PC-9 (cell line): ENCODE data around the gene SLC7A4. TPM values are rescaled to one million over a fixed set of nuclear protein-coding genes. Genes with fewer than 3 reads are reported as not detected.

Experiments
- BruUV-seq: library from RNA; stranded (reverse); fragments of 400-500 nt; replicated peaks from 2 replicates; lab custom pipeline; 2021; lab: Mats Ljungman, UMichigan
- CTCF ChIA-PET: fragments of 300-600 bp; sonication (Branson Sonifier 250); formaldehyde crosslinking; loops from one replicate; lab custom pipeline; 2022; ENCODE audit warnings: antibody characterized with exemption; lab: Charles Lee
- POLR2A ChIA-PET: fragments of 300-600 bp; sonication (Branson Sonifier 250); formaldehyde crosslinking; loops from one replicate; lab custom pipeline; 2022; ENCODE audit warnings: antibody characterized with exemption; ENCODE audit not compliant: unreplicated experiment; lab: Charles Lee
- DNase-seq, 2 experiments: peaks; one replicate each; pipeline versions ENCODE4 v3.0.0 to v3.0.0-alpha.2; 2015 to 2022; ENCODE audit warnings: mixed read lengths in 1 of 2
- H2AFZ ChIP-seq: fragments of 200-600 bp; sonication (generic); 2 replicates; pipeline ENCODE4 v1.8.1; 2017; ENCODE audit warnings: antibody characterized with exemption
- H3F3A ChIP-seq: fragments of 200-600 bp; sonication (generic); 2 replicates; pipeline ENCODE4 v1.8.1; 2017; ENCODE audit warnings: antibody characterized with exemption, mild to moderate bottlenecking, low read depth; ENCODE audit not compliant: insufficient read depth
- H3K27ac ChIP-seq: fragments of 200-600 bp; sonication (generic); 2 replicates; pipeline ENCODE4 v1.6.1; 2016; ENCODE audit warnings: mixed run types
- H3K27me3 ChIP-seq: fragments of 200-600 bp; sonication (generic); 2 replicates; pipeline ENCODE4 v1.6.1; 2016; ENCODE audit warnings: low read depth, mixed run types; ENCODE audit not compliant: insufficient read depth
- H3K36me3 ChIP-seq: fragments of 200-600 bp; sonication (generic); 2 replicates; pipeline ENCODE4 v1.6.1; 2016; ENCODE audit warnings: low read depth, mixed run types
- H3K4me1 ChIP-seq: fragments of 200-600 bp; sonication (generic); replicated peaks from 2 replicates; pipeline ENCODE4 v1.6.1; 2016; ENCODE audit warnings: mixed run types; ENCODE audit not compliant: insufficient read depth
- H3K4me2 ChIP-seq: fragments of 200-600 bp; sonication (generic); 2 replicates; pipeline ENCODE4 v1.6.1; 2017; ENCODE audit warnings: mixed run types
- H3K4me3 ChIP-seq: fragments of 200-600 bp; sonication (generic); 2 replicates; pipeline ENCODE4 v1.6.1; 2016; ENCODE audit warnings: mixed run types
- H3K79me2 ChIP-seq: fragments of 200-600 bp; sonication (generic); 2 replicates; pipeline ENCODE4 v1.6.1; 2017; ENCODE audit warnings: low read depth, mixed run types
- H3K9me2 ChIP-seq: fragments of 200-600 bp; sonication (generic); 2 replicates; pipeline ENCODE4 v1.8.1; 2017; ENCODE audit warnings: mild to moderate bottlenecking; ENCODE audit not compliant: insufficient read depth
- H3K9me3 ChIP-seq: fragments of 200-600 bp; sonication (generic); 2 replicates; pipeline ENCODE4 v1.8.1; 2016; ENCODE audit warnings: low read depth; ENCODE audit not compliant: insufficient read depth
- H4K20me1 ChIP-seq: fragments of 200-600 bp; sonication (generic); 2 replicates; pipeline ENCODE4 v1.8.1; 2017; ENCODE audit not compliant: insufficient read depth
- EZH2 ChIP-seq: fragments of 200-600 bp; sonication (generic); IDR thresholded peaks from 2 replicates; pipeline ENCODE4 v1.8.0; 2017; ENCODE audit warnings: antibody characterized with exemption, low read depth
- intact Hi-C: fragments of 100-400 bp; cut with micrococcal nuclease; formaldehyde crosslinking; loops from one replicate; pipeline ENCODE4 v1.10.0; 2022; ENCODE audit not compliant: unreplicated experiment
- total RNA-seq: library from RNA; stranded (reverse); gene quantifications from 2 replicates; pipeline ENCODE4 v1.2.3, GENCODE V29; 2021
- TF ChIP-seq, protein P1 (sequence below): fragments of 200-600 bp; sonication (generic); conservative IDR thresholded peaks from 2 replicates; pipeline ENCODE4 v1.6.1; 2017; ENCODE audit warnings: mixed run types, antibody characterized with exemption, mild to moderate bottlenecking, moderate library complexity

The SLC7A4 gene
- total RNA-seq, 1 experiment from 2014 or later: not detected

DNA sequence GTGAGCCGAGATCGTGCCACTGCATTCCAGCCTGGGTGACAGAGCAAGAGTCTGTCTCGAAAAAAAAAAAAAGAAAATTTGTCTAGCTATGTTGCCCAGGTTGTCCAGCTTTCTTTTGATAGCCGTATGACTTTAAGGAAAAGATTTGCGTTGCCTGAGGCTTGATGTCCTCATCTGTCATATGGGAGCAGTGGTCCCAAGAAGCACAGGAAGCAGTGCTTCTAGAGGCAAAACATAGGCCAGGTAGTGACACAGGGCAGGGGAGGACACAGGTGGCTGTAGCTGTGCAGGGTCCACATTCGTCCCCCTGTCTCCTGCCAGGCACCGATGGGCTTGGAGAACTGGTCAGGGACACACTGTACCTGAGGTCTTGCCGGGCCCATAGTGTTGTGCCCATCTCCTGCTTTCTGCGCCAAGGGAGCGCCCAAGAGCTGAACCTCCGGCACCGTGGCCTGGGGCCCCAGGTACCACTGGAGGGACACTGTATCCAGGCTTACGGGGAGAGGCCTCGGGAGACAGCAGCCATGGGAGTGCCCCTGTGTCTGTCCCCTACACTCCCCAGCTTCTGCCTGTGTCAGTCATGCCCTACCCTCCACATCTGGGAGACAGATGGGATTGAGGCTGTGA is 14.8 kb upstream of the SLC7A4 start:
- Histone ChIP-seq H3K27me3 (no peaks in the 10 kb centered on the region), H3K9me2 (no peaks in the 10 kb centered on the region), H3K36me3 (no peaks in the 10 kb centered on the region), H3K4me2 (no peak overlapping the region), H3K4me3 (no peak overlapping the region), H3K27ac (no peak overlapping the region), H3K79me2 (no peaks in the 10 kb centered on the region), H3K9me3 (no peaks in the 10 kb centered on the region), H3F3A (no peaks in the 10 kb centered on the region), H2AFZ (no peak overlapping the region), H4K20me1 (no peaks in the 10 kb centered on the region), H3K4me1 (peaks cover 27% of the 10 kb centered on the region)
- no peak for DNase-seq
- BruUV-seq: no TSS peak
- POLR2A ChIA-PET: no interaction called here
- CTCF ChIA-PET: no interaction called here
- TF ChIP-seq, protein P1, sequence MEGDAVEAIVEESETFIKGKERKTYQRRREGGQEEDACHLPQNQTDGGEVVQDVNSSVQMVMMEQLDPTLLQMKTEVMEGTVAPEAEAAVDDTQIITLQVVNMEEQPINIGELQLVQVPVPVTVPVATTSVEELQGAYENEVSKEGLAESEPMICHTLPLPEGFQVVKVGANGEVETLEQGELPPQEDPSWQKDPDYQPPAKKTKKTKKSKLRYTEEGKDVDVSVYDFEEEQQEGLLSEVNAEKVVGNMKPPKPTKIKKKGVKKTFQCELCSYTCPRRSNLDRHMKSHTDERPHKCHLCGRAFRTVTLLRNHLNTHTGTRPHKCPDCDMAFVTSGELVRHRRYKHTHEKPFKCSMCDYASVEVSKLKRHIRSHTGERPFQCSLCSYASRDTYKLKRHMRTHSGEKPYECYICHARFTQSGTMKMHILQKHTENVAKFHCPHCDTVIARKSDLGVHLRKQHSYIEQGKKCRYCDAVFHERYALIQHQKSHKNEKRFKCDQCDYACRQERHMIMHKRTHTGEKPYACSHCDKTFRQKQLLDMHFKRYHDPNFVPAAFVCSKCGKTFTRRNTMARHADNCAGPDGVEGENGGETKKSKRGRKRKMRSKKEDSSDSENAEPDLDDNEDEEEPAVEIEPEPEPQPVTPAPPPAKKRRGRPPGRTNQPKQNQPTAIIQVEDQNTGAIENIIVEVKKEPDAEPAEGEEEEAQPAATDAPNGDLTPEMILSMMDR: no peak
- TF ChIP-seq EZH2: no peak
- intact Hi-C loops: no loop called here

DNA sequence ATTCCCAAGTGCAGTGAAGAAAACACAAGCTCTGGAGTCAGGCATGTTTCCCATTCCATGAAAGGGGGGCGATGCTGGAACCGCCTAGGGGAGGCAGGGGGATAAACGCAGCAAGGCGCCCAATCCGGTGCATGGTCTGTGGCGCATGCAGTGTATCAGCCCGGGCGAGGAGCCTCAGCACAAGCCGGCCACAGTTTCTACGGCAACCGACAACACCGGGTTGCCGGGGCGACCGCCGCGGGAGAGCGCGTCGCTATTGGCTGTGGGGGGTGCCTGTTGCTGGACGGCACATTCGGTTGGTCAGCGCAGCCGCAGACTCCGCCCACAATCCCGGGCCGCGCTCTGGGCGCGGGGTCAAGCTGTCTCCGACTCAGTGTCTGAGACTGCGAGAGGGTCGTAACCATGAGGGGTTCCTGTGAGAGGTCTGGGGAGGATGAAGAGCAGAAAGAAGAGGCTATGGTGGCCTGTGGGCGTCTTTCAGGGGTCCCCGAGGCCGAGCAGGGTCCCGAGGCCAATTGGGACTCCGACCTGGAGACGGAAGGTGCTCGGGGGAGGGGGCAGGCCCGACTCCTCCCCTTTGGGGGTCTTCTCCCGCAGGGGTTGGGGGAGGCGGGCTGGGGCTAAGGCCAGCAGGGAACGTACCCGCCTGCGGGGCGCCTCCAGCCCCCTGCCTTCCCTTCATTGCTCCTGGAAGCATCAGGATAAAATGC is 13.4 kb upstream of the SLC7A4 start, which contains the start of gene LRRC74B:
Gene LRRC74B (plus strand): TSS at position 362 of the 710 bp plus-strand sequence. CDS start 41 bp downstream, at position 403.
- H3K79me2 ChIP-seq: no peaks in the 10 kb centered on the region
- H3K36me3 ChIP-seq: no peaks in the 10 kb centered on the region
- no peaks in the 10 kb centered on the region for H3K9me3 ChIP-seq
- peak; percentile 68 to 86 for DNase-seq
- H3K9me2 ChIP-seq: no peaks in the 10 kb centered on the region
- TF ChIP-seq EZH2: no peak
- TF ChIP-seq, protein P1: no peak
- no peaks in the 10 kb centered on the region for H3K27me3 ChIP-seq
- H3F3A ChIP-seq: 0 out of 2 replicates have a peak, but pooled peaks cover 3% of the 10 kb centered on the region
- BruUV-seq: no TSS peak
- peak within 1 kb of the TSS; percentile 44; the same call in 1 of the 2 replicates for H3K4me3 ChIP-seq
- H3K27ac ChIP-seq: no peak within 1 kb of the TSS
- H3K4me2 ChIP-seq: peak within 1 kb of the TSS; percentile 71
- POLR2A ChIA-PET: no interaction called here
- 0 out of 2 replicates have a peak within 1 kb of the TSS, but pooled peaks have one; percentile 27 for H2AFZ ChIP-seq
- intact Hi-C loops: no loop called here
- CTCF ChIA-PET: no interaction called here
- no peaks in the 10 kb centered on the region for H4K20me1 ChIP-seq
- peaks cover 27% of the 10 kb centered on the region for H3K4me1 ChIP-seq

DNA sequence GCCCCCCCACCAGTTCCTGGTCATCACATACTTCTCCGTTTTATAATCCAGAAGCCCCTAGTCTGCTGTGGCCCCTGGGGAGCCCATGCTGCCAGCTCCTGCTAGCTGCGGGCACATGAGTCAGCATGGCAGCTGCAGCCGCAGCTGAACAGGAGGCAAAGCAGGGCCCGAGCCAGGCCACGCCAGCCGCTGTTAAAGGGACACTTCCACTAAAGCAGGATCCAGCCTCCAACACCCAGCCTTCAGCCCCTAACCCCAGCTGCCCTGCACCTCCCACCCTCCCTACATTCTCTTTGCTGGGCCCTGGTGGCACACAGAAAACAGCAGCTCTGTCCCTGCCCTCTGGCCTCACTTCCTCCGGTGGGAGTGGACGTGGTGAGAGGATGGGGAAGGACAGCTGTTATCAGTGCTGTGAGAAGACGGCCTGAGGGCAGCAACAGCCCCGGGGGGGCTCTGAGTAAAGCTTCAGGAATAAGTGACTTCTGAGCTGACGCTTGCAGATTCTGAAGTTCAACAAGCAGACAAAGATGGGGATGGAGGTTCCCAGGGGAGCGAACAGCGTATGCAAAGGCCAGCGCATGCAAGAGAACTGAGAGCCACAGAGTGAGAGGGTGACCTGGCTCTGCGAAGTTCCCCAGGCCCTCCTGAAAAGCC is 12.7 kb upstream of the SLC7A4 start:
- Histone ChIP-seq H3F3A (0 out of 2 replicates have a peak, but pooled peaks cover 3% of the 10 kb centered on the region), H3K4me3 (peak overlapping the region; percentile 44; the same call in 1 of the 2 replicates), H3K79me2 (no peaks in the 10 kb centered on the region), H3K9me3 (no peaks in the 10 kb centered on the region), H3K4me1 (peaks cover 27% of the 10 kb centered on the region), H4K20me1 (no peaks in the 10 kb centered on the region), H3K4me2 (peak overlapping the region; percentile 71), H3K27ac (no peak overlapping the region), H2AFZ (0 out of 2 replicates have a peak overlapping the region, but pooled peaks have one; percentile 27), H3K9me2 (no peaks in the 10 kb centered on the region), H3K36me3 (no peaks in the 10 kb centered on the region), H3K27me3 (no peaks in the 10 kb centered on the region)
- DNase-seq: peak in 1 of 2 experiments; percentile 29
- TF ChIP-seq EZH2: no peak
- TF ChIP-seq, protein P1: no peak
- intact Hi-C loops: no loop called here
- ChIA-PET CTCF (interaction anchor here (0.6 kb wide), 1 partner anchor 266 kb away, joined by 3 read pairs; no protein-coding TSS in a partner anchor), POLR2A (interaction anchor here (0.6 kb wide), 1 partner anchor 116 kb away, joined by 7 read pairs; no protein-coding TSS in a partner anchor)
- no TSS peak for BruUV-seq
